K562 (cell line): Measurements from ENCODE around the gene HSD17B1. TPM values are rescaled to one million over a fixed set of nuclear protein-coding genes. Genes with fewer than 3 reads are reported as not detected.

ENCODE experiments used
- ATF7 ChIP-seq: fragments of 450-650 bp; IDR thresholded peaks from 2 replicates; pipeline ENCODE4 v1.7.1; 2014; ENCODE audit warnings: mild to moderate bottlenecking, moderate library complexity
- CC2D1A ChIP-seq: fragments of 450-650 bp; IDR thresholded peaks from 2 replicates; pipeline ENCODE4 v1.6.1; 2017; ENCODE audit warnings: mild to moderate bottlenecking
- CREB1 ChIP-seq, 2 experiments: sonication (generic) in 1 of 2; formaldehyde crosslinking in 1 of 2; IDR thresholded peaks; 2 replicates each; pipeline versions ENCODE4 v1.6.1 to v1.8.0; 2012 to 2022; ENCODE audit warnings: inconsistent platforms in 1 of 2, mild to moderate bottlenecking in 1 of 2, missing genetic modification reagents in 1 of 2, moderate library complexity in 1 of 2
- ELK1 ChIP-seq: sonication (generic); formaldehyde crosslinking; IDR thresholded peaks from 2 replicates; pipeline ENCODE4 v1.8.1; 2022; ENCODE audit warnings: missing genetic modification reagents
- IFI16 ChIP-seq: fragments of 250-450 bp; sonication (Bioruptor Pico); IDR thresholded peaks from 2 replicates; pipeline ENCODE4 v2.1.2; 2022; ENCODE audit warnings: mild to moderate bottlenecking, inconsistent platforms
- PBX2 ChIP-seq, 2 experiments: IDR thresholded peaks in 1 of 2; conservative IDR thresholded peaks in 1 of 2; 2 replicates each; pipeline ENCODE4 v1.6.1; 2016; ENCODE audit warnings: low read depth in 2 of 2, mild to moderate bottlenecking in 1 of 2, missing compliant biosample characterization in 1 of 2, missing genetic modification characterization in 1 of 2, moderate library complexity in 1 of 2
- PREB ChIP-seq: sonication (generic); formaldehyde crosslinking; IDR thresholded peaks from 2 replicates; pipeline ENCODE4 v1.8.1; 2023; ENCODE audit warnings: mild to moderate bottlenecking, missing genetic modification reagents
- SMARCA5 ChIP-seq: fragments of 450-650 bp; IDR thresholded peaks from 2 replicates; pipeline ENCODE4 v1.6.1; 2016
- TAF7 ChIP-seq: fragments of 450-650 bp; IDR thresholded peaks from 2 replicates; pipeline ENCODE4 v1.6.1; 2016; ENCODE audit warnings: missing genetic modification characterization, missing compliant biosample characterization
- TBL1XR1 ChIP-seq, 2 experiments: IDR thresholded peaks; 2 replicates each; pipeline ENCODE4 v1.6.1; 2012; ENCODE audit warnings: improper control_type of control experiment in 2 of 2, low read length in 2 of 2, mild to moderate bottlenecking in 1 of 2
- XRCC5 ChIP-seq: fragments of 200-400 bp; formaldehyde crosslinking; IDR thresholded peaks from 2 replicates; pipeline ENCODE4 v1.6.1; 2017; ENCODE audit warnings: low read depth, mild to moderate bottlenecking, low read length
- ZNF217 ChIP-seq: sonication (generic); formaldehyde crosslinking; IDR thresholded peaks from 2 replicates; pipeline ENCODE4 v1.8.0; 2022; ENCODE audit warnings: mild to moderate bottlenecking, missing genetic modification reagents
- ZSCAN29 ChIP-seq: fragments of 450-650 bp; IDR thresholded peaks from 2 replicates; pipeline ENCODE4 v1.6.1; 2017
- ZSCAN32 ChIP-seq: fragments of 450-650 bp; formaldehyde crosslinking; IDR thresholded peaks from 2 replicates; pipeline ENCODE4 v1.4.0; 2020; ENCODE audit warnings: mild to moderate bottlenecking, moderate library complexity
- polyA plus RNA-seq, 8 experiments: library from polyadenylated mRNA; depleted of rRNA in 4 of 8; stranded (reverse) in 5 of 8; unstranded in 3 of 8; fragments of >200 nt; fragmentation: Nextera tagmentation in 2 of 8; fragmentation: Illumina TruSeq in 1 of 8; extraction: Ambion mirVana in 2 of 8; extraction: Trizol in 1 of 8; gene quantifications; 2 replicates each; pipeline versions ENCODE4 v1.2.1 to v1.2.3, GENCODE V29; 2011 to 2014; ENCODE audit warnings: inconsistent platforms in 1 of 8, missing spikeins in 1 of 8
- total RNA-seq, 7 experiments: library from RNA; depleted of rRNA in 6 of 7; stranded (reverse); fragments of >200 nt in 6 of 7; fragmentation: Illumina TruSeq in 2 of 7; extraction: Trizol in 2 of 7; gene quantifications; 2 replicates each; pipeline versions ENCODE4 v1.2.1 to v1.2.3, GENCODE V29; 2011 to 2021; ENCODE audit warnings: low replicate concordance in 1 of 7
- TF ChIP-seq, protein P1 (sequence below): fragments of 250-450 bp; sonication (Bioruptor Pico); IDR thresholded peaks from 2 replicates; pipeline ENCODE4 v1.9.0; 2021; ENCODE audit warnings: mild to moderate bottlenecking, inconsistent platforms
- TF ChIP-seq, protein P2 (sequence below), 2 experiments: fragments of 150-350 bp in 1 of 2; IDR thresholded peaks; 2 replicates each; pipeline ENCODE4 v1.6.1; 2012 to 2016; ENCODE audit warnings: low read depth in 2 of 2, low read length in 2 of 2, mild to moderate bottlenecking in 1 of 2, moderate library complexity in 1 of 2

The HSD17B1 gene
- total and polyA plus RNA-seq, 9 of the 15 experiments (the other 6 are each of a cell fraction or from before 2014, with no cell fraction given), result 0.55 to 21.1 (median 3.6) TPM

DNA sequence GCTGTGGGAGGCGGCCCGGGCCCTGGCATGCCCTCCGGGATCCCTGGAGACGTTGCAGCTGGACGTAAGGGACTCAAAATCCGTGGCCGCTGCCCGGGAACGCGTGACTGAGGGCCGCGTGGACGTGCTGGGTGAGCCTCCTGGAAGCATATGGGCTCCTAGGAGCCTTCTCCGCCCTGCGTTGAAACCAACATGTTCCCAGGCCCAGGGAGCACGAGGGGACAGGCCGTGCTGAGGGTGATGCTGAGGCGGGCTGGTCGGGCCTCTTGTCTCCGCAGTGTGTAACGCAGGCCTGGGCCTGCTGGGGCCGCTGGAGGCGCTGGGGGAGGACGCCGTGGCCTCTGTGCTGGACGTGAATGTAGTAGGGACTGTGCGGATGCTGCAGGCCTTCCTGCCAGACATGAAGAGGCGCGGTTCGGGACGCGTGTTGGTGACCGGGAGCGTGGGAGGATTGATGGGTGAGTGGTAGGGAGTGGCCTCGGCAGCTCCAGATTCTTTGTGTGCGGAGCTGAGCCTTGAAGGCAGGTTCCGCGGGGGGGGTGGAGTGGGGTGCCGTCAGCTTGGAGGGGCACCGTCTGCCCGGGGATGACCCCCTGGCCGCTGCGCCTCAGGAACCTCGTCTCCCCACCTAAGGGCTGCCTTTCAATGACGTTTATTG, 567 bp downstream of the HSD17B1 start (continued):
- TF ChIP-seq IFI16 (CRISPR knock-in tag), result no peak
- TF ChIP-seq PBX2 (CRISPR knock-in tag; IDR thresholded peaks at IDR 0.05; ENCODE audit: low read depth), result no peak
- TF ChIP-seq PBX2 (tag; conservative IDR thresholded peaks at IDR 0.05; ENCODE audit: low read depth), result peak; percentile 79
- TF ChIP-seq ATF7, result no peak
- peak; percentile 68 for TF ChIP-seq CREB1 (IDR thresholded peaks at IDR 0.05)
- TF ChIP-seq CREB1 (CRISPR knock-in tag; IDR thresholded peaks at IDR 0.05), result peak; percentile 67; the same call in 1 of the 2 replicates
- 0 out of 4 replicates have a peak, but pooled peaks of 1 of the 2 experiments have one; percentile 34 for TF ChIP-seq TBL1XR1 (IDR thresholded peaks at IDR 0.05; ENCODE audit: low read length in 2 of 2)
- TF ChIP-seq SMARCA5, result no peak
- no peak for TF ChIP-seq PREB (CRISPR knock-in tag)
- TF ChIP-seq XRCC5, result peak; percentile 80; the same call in 1 of the 2 replicates
- TF ChIP-seq ZNF217 (CRISPR knock-in tag), result no peak
- TF ChIP-seq, protein P1, sequence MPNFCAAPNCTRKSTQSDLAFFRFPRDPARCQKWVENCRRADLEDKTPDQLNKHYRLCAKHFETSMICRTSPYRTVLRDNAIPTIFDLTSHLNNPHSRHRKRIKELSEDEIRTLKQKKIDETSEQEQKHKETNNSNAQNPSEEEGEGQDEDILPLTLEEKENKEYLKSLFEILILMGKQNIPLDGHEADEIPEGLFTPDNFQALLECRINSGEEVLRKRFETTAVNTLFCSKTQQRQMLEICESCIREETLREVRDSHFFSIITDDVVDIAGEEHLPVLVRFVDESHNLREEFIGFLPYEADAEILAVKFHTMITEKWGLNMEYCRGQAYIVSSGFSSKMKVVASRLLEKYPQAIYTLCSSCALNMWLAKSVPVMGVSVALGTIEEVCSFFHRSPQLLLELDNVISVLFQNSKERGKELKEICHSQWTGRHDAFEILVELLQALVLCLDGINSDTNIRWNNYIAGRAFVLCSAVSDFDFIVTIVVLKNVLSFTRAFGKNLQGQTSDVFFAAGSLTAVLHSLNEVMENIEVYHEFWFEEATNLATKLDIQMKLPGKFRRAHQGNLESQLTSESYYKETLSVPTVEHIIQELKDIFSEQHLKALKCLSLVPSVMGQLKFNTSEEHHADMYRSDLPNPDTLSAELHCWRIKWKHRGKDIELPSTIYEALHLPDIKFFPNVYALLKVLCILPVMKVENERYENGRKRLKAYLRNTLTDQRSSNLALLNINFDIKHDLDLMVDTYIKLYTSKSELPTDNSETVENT (CRISPR knock-in tag), result no peak
- no peak for TF ChIP-seq CC2D1A
- no peak for TF ChIP-seq ZSCAN32 (CRISPR knock-in tag)
- TF ChIP-seq ELK1, result no peak
- TF ChIP-seq TAF7 (tag), result no peak
- TF ChIP-seq ZSCAN29, result no peak
- TF ChIP-seq, protein P2, sequence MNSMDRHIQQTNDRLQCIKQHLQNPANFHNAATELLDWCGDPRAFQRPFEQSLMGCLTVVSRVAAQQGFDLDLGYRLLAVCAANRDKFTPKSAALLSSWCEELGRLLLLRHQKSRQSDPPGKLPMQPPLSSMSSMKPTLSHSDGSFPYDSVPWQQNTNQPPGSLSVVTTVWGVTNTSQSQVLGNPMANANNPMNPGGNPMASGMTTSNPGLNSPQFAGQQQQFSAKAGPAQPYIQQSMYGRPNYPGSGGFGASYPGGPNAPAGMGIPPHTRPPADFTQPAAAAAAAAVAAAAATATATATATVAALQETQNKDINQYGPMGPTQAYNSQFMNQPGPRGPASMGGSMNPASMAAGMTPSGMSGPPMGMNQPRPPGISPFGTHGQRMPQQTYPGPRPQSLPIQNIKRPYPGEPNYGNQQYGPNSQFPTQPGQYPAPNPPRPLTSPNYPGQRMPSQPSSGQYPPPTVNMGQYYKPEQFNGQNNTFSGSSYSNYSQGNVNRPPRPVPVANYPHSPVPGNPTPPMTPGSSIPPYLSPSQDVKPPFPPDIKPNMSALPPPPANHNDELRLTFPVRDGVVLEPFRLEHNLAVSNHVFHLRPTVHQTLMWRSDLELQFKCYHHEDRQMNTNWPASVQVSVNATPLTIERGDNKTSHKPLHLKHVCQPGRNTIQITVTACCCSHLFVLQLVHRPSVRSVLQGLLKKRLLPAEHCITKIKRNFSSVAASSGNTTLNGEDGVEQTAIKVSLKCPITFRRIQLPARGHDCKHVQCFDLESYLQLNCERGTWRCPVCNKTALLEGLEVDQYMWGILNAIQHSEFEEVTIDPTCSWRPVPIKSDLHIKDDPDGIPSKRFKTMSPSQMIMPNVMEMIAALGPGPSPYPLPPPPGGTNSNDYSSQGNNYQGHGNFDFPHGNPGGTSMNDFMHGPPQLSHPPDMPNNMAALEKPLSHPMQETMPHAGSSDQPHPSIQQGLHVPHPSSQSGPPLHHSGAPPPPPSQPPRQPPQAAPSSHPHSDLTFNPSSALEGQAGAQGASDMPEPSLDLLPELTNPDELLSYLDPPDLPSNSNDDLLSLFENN (IDR thresholded peaks at IDR 0.05; ENCODE audit: low read depth in 2 of 2, low read length in 2 of 2), result no peak
